ENCODE data around the gene NDUFB8.

- TF ChIP-seq POLR2A (IDR thresholded peaks at IDR 0.05; ENCODE audit: low read depth, low read length) (no peak), POLR2AphosphoS5 (IDR thresholded peaks at IDR 0.05; ENCODE audit: low read depth, low read length) (no peak), TAF1 (IDR thresholded peaks at IDR 0.05; ENCODE audit: borderline replicate concordance, low read depth, low read length) (no peak)
Measured at GRCh38 chr10:100483876-100484666, 45.6 kb downstream of the NDUFB8 start.

Measured in GM12892 (cell line).